NK-92 treated with Interleukin-12 subunit alpha and Interleukin-12 subunit beta, amount 100 ng/mL, for 24 hours (cell line): ENCODE measurements around the gene ANGEL2.
"Not testable (repeated sequence)": the region's sequence is repeated elsewhere in the genome, so short reads cannot be mapped to it uniquely, and the experiment has no call there.

Source experiments
- DNase-seq: peaks from one replicate; lab custom pipeline; 2025; lab: John Stamatoyannopoulos, UW

The ANGEL2 gene

DNA sequence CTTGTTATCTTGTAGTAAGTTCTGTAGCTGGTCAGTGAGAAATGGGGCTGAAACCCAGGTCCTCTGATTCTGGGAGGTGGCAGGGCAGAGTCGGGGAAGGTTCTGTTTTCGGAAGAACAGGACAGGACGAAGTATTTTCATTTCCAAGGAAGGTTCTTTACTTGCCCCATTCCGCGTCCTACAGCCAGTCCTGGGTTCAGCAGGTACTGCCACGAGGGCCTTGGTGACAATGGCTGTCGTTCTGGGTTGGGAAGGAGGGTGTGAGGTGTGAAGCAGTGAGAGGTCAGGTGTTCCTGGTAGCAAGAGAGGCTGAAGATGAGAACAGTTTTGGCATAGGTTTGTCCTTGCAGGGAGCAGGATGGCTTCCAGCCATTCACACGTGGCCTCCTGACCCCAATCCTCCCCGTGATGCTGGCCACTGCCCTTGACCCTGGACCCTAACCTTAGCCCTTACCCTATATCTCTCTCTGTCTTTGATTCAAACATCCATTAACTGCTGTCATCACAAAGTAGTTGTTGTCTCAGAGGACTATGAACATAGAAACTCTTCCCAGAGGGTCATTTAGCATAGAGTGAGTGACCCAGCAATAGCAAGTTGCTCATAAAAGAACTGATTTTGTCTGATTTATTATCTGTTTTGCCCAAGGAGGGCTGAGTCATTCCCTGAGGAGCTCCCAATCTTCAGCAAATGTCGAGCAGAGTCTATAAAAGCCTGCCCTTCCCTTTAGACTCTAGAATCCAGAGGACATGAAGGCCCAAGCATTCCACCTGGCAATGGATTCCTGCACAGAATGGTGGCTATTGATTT, 40.4 kb downstream of the ANGEL2 start:
- no peak for DNase-seq

DNA sequence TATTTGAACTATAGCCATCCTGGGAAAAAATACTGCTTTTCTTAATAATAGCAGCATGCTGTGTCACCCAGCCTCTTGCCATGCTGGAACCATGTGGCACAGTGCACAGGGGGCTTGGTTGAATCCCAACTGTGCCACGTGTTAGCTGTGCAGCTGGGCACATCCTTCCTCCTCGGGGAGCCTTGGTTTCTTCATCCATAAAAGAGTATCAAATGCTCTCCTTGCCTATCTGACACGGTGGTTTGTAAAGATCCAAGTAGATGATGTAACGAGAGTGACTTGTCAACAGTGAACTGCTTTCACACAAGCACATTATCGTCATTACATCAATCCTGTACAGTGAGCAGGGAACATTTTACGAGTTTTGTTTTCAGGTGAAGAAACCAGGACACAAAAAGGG, 41.0 kb downstream of the ANGEL2 start:
- DNase-seq = no peak

GRCh38 chr1:212973899-212974298, 41.8 kb downstream of the ANGEL2 start:
- no peak for DNase-seq

DNA sequence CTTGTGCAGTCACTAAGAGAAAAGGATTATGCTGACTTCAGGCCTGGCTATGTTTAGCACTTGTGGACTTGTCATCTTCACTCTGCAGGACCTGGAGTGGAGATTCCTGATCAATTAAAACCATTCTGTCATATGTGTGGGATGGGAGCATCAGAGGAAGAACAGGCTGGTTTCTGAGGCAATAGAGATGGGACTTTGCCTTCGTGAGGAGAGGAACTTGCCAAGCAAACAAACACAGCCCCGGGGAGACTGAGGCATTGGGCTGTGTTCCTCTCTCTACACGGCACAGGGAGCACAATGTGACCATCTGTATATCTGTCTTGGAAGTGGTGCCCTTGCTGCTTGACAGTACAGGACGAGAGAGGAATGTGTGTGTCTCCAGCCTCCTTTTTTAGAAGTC, 42.2 kb downstream of the ANGEL2 start:
- no peak for DNase-seq

GRCh38 chr1:212971312-212971711, 44.4 kb downstream of the ANGEL2 start:
- DNase-seq = no peak

DNA sequence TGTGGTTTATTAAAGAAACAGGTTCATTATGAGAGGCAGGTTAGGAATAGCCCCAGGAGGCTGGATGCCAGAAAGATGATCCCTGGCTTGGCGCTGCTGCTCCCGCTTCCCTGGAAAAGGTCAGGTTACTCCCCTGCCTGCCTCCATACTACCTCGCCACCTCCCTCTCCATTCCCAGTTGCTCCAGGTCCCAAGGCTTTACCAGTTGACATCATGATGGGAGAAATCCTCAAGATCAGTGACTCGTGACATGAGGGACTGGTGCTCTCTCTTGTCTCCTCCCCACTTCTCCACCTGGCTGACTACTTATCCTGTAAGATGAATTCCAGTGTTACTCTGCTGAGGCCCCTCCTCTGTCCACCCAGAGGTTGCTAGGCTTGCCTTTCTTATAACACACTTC, 45.6 kb downstream of the ANGEL2 start:
- DNase-seq = no peak

DNA sequence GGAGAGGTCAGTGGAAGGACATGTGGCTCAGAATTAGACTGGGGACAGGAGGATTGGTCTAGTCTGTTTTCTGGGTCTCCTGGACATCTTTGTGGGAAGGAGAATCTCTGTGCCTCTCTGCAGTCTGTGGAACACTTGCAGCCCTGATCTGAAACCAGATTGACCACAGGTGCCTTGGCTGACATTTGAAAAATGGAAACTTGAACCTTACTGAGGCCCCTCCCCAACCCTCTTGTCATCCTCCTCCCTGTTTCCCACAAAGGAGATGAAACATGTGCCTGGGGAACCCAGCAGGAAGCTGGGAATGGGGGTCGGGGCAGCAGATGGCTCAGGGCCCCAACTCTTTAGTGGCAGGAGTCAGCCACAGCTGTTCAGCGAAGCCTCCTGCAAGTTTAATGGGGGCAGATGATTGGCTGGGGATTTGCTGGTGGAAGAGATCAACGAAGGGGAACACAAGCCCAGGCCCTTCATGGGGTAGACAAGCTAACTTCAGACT, 47.3 kb downstream of the ANGEL2 start:
- no peak for DNase-seq

- DNase-seq = no peak
Observed at GRCh38 chr1:212967801-212968200, 47.9 kb downstream of the ANGEL2 start.

DNA sequence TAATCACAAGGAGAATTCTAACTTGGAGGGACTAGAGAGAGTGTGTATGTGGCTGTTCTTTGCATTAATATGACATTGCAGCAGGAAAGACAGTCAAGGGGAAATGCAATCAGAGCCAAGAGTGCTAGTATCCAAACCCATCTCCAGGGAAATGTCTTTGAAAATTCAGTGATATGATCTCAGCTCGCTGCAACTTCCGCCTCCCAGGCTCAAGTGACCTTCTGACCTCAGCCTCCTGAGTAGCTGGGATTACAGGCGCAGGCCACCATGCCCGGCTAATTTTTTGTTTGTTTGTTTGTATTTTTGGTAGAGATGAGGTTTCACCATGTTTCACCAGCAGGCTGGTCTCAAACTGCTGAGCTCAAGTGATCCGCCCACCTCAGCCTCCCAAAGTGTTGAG, 49.1 kb downstream of the ANGEL2 start:
- no peak for DNase-seq

GRCh38 chr1:212964993-212965392, 50.7 kb downstream of the ANGEL2 start:
- DNase-seq = not testable (repeated sequence)

GRCh38 chr1:212964102-212964501, 51.6 kb downstream of the ANGEL2 start:
- no peak for DNase-seq

DNA sequence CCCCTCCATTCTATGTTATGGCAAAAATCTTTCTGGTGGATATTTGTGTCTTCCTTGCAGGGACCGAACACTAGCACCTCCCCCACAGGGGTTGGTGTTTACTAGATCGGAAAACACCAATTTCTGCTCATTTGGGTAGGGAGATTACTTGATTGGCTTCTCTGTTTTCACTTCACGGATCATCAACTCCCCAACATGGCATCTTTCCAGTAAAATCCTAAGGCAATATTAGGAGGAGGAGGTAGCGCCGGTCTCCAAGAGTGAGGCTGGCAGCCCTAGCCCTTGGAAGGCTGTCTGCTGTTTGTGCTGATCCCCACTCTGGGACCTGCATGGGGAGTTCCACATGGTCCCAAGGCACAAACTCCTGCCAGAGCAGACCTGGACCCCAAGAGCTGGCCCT, 53.2 kb downstream of the ANGEL2 start:
- DNase-seq = no peak

DNA sequence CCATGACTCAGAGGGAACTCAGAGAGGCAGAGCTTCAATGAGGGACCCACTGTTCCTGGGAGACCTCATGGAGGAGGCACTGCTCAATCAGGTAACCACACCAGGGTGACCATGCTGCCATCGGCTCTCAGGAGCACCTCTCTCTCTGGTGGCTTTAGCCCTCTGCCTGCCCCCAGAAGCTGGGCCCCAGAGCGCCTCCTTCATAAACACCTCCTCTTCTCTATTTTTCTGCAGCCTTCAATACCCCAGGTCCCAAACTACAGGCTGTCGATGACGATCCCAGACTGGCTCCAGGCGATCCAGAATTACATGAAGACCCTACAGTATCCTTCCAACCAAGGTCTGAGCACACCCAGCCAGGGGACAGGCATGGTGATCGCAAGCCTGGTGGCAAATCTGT, 54.7 kb downstream of the ANGEL2 start:
- DNase-seq = no peak

DNA sequence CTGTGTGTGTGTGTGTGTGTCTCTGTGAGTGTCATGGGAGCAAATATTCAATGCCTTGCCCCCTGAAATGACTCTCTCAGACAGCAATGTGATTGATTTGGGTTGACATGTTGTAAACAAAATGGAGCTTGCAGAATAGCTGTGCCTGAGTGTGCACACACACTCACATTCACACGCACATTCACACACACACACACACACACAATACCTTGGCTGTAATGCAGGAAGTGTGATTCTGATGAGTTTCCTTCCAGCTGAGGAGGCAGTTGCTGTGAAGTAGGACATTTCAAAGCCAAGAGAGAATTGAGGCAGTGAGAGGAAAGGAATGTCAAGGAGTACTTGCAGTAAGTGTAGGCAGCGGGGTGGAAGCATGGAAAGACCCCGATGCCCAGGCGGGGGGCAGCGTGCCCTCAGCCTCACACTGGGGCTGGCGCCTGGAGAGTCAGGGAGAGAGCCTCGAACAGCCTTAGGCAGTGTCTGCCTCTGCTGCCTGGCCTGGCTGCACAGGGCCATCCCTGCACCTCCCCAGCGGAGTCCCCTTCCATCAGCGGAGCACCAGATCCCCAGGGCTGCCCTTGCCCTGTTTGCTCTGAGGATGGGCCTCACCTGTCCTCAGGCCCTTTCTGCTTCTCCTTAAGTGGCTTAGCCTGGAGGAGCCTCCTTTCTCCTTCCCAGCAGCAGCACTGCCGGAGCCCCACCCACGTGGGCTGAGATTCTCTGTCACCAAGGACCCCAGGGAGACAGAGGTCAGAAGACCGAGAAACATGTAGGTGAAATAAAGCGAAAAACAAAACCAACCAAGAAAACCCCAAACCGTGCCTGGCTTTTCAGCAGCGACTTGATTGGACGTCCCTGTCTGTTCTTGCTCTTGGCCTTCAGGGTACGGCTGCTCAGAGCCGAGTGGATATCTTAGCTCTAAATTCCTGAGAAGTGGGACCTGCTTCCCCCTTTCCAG, 56.1 kb downstream of the ANGEL2 start:
- DNase-seq = no peak

- no peak for DNase-seq
Observed at GRCh38 chr1:212958175-212958574, 57.5 kb downstream of the ANGEL2 start.

DNA sequence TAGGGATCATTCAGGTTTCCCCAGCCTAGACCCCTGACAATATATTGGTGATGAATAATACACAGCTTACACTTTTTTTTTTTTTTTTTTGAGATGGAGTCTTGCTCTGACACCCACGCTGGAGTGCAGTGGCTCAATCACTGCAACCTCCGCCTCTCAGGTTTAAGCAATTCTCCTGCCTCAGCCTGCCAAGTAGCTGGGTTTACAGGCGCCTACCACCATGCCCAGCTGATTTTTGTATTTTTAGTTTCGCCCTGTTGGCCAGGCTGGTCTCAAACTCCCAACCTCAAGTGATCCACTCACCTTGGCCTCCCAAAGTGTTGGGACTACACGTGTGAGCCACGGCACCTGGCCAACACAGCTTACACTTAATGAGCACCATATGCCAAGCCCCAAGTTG, 58.1 kb downstream of the ANGEL2 start:
- no peak for DNase-seq

- DNase-seq = no peak
Observed at GRCh38 chr1:212955961-212956620, 59.6 kb downstream of the ANGEL2 start.

DNA sequence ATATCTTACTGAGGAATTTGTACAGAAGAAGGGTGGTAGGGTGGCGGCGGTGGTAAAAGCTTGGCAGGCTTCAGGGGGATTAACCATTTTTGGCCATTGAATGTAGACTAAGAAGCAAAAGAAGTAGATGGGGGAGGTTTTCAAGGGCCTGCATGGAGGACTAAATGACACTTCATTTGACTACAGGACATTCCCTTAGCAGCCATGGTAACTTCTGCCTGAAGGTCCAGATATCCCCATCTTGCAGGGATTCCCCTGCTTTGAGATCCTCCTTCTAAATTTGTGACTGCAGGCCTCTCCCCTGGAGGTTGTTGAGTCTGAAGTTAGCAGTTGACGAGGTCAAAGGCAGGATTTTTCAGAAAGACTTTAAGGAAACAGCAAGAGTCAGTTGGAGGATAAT, 60.6 kb downstream of the ANGEL2 start:
- no peak for DNase-seq

DNA sequence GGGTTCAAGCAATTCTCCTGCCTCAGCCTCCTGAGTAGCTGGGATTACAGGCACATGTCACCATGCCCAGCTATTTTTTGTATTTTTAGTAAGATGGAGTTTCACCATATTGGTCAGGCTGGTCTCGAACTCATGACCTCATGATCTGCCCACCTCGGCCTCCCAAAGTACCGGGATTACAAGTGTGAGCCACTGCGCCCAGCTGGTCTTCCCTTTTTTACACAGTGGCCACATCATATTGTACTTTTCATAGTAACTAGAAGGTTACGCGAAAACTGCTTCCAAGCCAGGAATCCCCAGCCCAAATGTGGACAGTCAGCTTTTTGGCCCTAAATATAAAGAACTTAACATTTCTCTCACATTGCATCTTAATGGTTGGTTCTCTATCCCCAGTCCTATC, 61.2 kb downstream of the ANGEL2 start:
- no peak for DNase-seq

DNA sequence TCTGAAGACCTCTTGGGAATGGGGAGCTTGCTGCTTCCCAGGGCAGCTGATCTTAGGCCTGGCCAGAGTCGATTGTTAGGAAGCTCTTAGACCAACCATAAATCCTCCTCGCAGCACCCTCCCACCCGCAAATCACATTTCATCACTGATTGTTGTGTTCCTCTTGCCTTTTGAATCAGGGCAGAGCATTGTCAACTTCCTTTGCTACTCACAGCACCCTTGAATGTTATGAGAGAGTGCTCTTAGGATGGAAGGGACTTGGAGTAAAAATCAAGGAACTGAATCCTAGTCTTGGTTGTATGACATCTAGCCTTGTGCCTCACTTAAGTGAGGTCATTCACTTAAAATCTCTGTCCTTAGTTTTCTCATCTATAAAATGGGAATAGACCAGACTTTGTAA, 62.3 kb downstream of the ANGEL2 start:
- DNase-seq = no peak

GRCh38 chr1:212952641-212952976, 63.1 kb downstream of the ANGEL2 start:
- DNase-seq = no peak

DNA sequence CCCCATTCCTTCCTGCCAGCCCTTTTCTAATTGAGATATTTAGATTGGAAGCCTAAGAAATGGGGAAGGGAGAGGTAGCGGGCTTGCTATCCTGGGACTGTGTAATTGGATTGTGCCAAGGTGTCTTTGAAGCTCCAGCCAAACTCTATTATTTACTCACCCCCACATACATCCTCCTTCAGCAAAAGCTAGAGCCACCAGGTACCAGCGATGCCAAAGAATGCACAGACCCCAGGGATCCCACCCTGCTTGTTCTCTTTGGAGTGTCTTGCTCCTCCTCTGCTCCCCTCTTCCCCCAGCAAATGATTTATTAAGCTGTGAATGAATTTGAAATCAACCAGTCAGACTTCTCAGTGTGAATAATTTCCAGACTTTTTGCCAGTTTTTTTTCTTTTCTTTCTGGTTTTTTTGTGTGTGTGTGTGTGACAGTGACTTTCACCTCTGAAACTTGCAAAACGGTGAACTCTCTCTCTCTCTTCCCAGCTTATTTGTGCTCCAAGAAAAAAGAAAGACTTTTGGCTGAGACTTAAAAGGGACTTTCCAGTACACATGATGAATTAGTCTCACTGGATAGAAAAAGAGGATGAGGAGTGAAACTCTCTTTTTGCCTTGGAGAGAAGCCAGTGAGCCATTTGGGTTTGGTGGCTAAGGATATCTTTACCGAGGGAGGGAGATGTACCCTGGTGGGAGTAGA, 63.6 kb downstream of the ANGEL2 start:
- no peak for DNase-seq
